ENCODE results near the gene ATP2B2.

Gene ATP2B2

DNA sequence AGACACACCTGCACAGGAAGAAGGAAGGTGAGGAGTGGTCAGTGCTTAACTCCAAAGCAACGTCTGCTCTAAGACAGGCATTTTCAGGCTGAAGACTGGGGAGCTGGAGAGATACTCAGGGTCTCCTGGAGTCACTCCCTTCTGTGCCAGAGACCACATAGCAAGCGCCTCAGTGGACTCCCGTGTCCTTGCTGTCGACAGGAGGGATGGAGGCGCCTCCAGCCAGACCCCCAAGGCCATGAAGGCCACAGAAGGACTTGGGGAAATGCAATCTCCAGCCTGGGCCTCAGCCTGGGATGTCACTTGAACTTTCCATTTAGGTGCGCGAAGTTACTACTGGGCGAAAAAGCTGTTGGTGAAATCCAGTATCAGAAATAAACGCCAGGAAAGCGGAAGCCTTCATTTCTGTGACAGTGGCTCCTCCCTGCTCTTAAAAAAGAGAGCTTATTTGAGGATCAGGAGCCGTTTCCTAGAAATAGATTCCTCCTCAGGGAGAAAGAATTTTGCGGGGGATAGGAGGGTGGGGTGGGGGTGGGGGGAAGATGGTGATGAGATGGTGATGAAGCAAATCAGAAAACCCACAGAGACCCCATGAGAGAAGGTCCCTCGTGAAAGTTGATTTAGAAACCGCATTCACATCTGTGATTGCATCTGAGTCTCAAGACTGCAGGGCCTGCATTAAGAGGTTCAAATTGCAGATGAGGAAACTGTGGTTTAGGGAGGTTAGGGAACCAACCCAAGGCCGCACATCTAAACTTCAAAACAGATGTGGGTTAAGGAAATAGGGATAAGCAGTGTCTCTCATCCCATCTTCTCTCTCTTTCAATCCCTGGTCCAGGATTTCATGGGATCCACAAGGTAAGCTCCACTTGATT, 78.8 kb downstream of the ATP2B2 start:
- no peaks in the 10 kb centered on the region for H3K4me1 ChIP-seq (ENCODE audit: insufficient read depth, low read length, poor library complexity, severe bottlenecking)
- no peaks in the 10 kb centered on the region for H3F3A ChIP-seq (ENCODE audit: low read depth)
- H3K4me2 ChIP-seq (ENCODE audit: low read depth, low read length, poor library complexity, severe bottlenecking) = no peak overlapping the region

DNA sequence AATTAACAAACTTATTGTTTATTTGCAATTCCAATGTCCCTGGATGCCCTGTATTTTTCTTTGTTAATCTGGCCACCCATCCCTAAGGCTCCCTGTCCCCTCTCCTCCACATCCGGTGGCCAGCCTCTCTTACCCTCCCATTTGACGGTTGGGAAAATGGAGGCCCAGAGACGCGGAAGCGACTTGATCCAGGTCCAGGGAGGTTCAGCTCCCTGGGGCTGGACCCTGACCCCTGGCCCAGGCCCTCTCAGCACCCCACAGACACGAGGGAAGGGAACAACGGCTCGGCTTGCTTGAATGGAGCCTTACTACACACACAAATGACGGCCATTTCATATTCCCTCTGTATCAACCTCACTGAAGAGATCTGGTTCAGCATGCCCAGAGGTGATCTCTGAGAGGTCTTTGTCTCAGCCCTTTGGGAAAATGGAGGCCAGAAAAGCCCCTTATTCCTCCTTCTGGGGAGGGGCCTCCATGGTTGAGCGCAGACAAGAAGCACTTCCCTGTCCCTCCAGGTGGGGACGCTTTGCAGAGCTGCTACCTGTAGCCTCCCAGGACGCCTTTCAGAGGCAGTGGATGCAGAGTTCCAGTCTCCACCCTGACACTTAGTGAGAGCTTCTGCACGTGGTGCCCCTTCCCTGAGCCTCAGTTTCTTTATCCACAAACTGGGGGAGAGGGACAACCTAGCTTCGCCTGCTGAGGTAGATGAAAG, 82.1 kb downstream of the ATP2B2 start:
- Histone ChIP-seq H3K4me1 (ENCODE audit: insufficient read depth, low read length, poor library complexity, severe bottlenecking) (no peaks in the 10 kb centered on the region), H4K20me1 (ENCODE audit: insufficient read depth, low read length, poor library complexity, severe bottlenecking) (no peaks in the 10 kb centered on the region), H3K9me3 (ENCODE audit: insufficient read depth, low read depth, low read length) (no peaks in the 10 kb centered on the region), H3F3A (ENCODE audit: low read depth) (no peaks in the 10 kb centered on the region), H3K4me2 (ENCODE audit: low read depth, low read length, poor library complexity, severe bottlenecking) (no peak overlapping the region), H3K4me3 (ENCODE audit: low read length, poor library complexity, severe bottlenecking) (no peak overlapping the region), H3K36me3 (ENCODE audit: insufficient read depth, low read length) (no peaks in the 10 kb centered on the region), H3K9ac (ENCODE audit: low read depth, low read length, poor library complexity, severe bottlenecking) (no peak overlapping the region), H2AFZ (ENCODE audit: low read length) (no peak overlapping the region), H3K9me2 (replicated peaks; ENCODE audit: low read depth, low read length) (no peaks in the 10 kb centered on the region), H3K79me2 (ENCODE audit: insufficient read depth, low read length) (no peaks in the 10 kb centered on the region), H3K27me3 (ENCODE audit: insufficient read depth, low read length, poor library complexity, severe bottlenecking) (no peaks in the 10 kb centered on the region)
- TF ChIP-seq, protein P1, sequence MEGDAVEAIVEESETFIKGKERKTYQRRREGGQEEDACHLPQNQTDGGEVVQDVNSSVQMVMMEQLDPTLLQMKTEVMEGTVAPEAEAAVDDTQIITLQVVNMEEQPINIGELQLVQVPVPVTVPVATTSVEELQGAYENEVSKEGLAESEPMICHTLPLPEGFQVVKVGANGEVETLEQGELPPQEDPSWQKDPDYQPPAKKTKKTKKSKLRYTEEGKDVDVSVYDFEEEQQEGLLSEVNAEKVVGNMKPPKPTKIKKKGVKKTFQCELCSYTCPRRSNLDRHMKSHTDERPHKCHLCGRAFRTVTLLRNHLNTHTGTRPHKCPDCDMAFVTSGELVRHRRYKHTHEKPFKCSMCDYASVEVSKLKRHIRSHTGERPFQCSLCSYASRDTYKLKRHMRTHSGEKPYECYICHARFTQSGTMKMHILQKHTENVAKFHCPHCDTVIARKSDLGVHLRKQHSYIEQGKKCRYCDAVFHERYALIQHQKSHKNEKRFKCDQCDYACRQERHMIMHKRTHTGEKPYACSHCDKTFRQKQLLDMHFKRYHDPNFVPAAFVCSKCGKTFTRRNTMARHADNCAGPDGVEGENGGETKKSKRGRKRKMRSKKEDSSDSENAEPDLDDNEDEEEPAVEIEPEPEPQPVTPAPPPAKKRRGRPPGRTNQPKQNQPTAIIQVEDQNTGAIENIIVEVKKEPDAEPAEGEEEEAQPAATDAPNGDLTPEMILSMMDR (conservative IDR thresholded peaks at IDR 0.05; ENCODE audit: low read length) = no peak

More for the DNA sequence above, 78.8 kb downstream of the ATP2B2 start:
- H3K36me3 ChIP-seq (ENCODE audit: insufficient read depth, low read length) = no peaks in the 10 kb centered on the region
- no peaks in the 10 kb centered on the region for H3K9me2 ChIP-seq (replicated peaks; ENCODE audit: low read depth, low read length)
- H3K9me3 ChIP-seq (ENCODE audit: insufficient read depth, low read depth, low read length) = no peaks in the 10 kb centered on the region
- no peaks in the 10 kb centered on the region for H4K20me1 ChIP-seq (ENCODE audit: insufficient read depth, low read length, poor library complexity, severe bottlenecking)
- TF ChIP-seq EZH2phosphoT487 (IDR thresholded peaks at IDR 0.05; ENCODE audit: borderline replicate concordance) = no peak
- TF ChIP-seq, protein P1 (conservative IDR thresholded peaks at IDR 0.05; ENCODE audit: low read length) = no peak
- no peak overlapping the region for H2AFZ ChIP-seq (ENCODE audit: low read length)
- no peaks in the 10 kb centered on the region for H3K79me2 ChIP-seq (ENCODE audit: insufficient read depth, low read length)
- no peak overlapping the region for H3K9ac ChIP-seq (ENCODE audit: low read depth, low read length, poor library complexity, severe bottlenecking)
- no peak overlapping the region for H3K4me3 ChIP-seq (ENCODE audit: low read length, poor library complexity, severe bottlenecking)
- no peaks in the 10 kb centered on the region for H3K27me3 ChIP-seq (ENCODE audit: insufficient read depth, low read length, poor library complexity, severe bottlenecking)

GRCh38 chr3:10421996-10422395, 83.4 kb downstream of the ATP2B2 start:
- Histone ChIP-seq H3K4me3 (ENCODE audit: low read length, poor library complexity, severe bottlenecking) (no peak overlapping the region), H3K27me3 (ENCODE audit: insufficient read depth, low read length, poor library complexity, severe bottlenecking) (no peaks in the 10 kb centered on the region), H3K4me2 (ENCODE audit: low read depth, low read length, poor library complexity, severe bottlenecking) (no peak overlapping the region)

More at GRCh38 chr3:10421996-10422395, 83.4 kb downstream of the ATP2B2 start:
- Histone ChIP-seq H2AFZ (ENCODE audit: low read length) (no peak overlapping the region), H3K79me2 (ENCODE audit: insufficient read depth, low read length) (no peaks in the 10 kb centered on the region), H3K4me1 (ENCODE audit: insufficient read depth, low read length, poor library complexity, severe bottlenecking) (no peaks in the 10 kb centered on the region), H3K9me3 (ENCODE audit: insufficient read depth, low read depth, low read length) (no peaks in the 10 kb centered on the region), H3K9ac (ENCODE audit: low read depth, low read length, poor library complexity, severe bottlenecking) (no peak overlapping the region), H3F3A (ENCODE audit: low read depth) (no peaks in the 10 kb centered on the region), H3K9me2 (replicated peaks; ENCODE audit: low read depth, low read length) (no peaks in the 10 kb centered on the region), H3K36me3 (ENCODE audit: insufficient read depth, low read length) (no peaks in the 10 kb centered on the region), H4K20me1 (ENCODE audit: insufficient read depth, low read length, poor library complexity, severe bottlenecking) (no peaks in the 10 kb centered on the region)
- TF ChIP-seq, protein P1 (conservative IDR thresholded peaks at IDR 0.05; ENCODE audit: low read length) = no peak
- TF ChIP-seq EZH2phosphoT487 (IDR thresholded peaks at IDR 0.05; ENCODE audit: borderline replicate concordance) = no peak

Measured in Loucy (cell line).